ENCODE results near the gene TSEN34.
"Not testable (repeated sequence)": the region's sequence is repeated elsewhere in the genome, so short reads cannot be mapped to it uniquely, and the experiment has no call there.

TSEN34 gene

GRCh38 chr19:54169149-54169740, 21.9 kb upstream of the TSEN34 start:
- TF ChIP-seq CTCF (IDR thresholded peaks at IDR 0.05; ENCODE audit: control insufficient read depth, extremely low read depth, insufficient read depth) = no peak
- no peak for DNase-seq (ENCODE audit: low read depth)
- no peak overlapping the region for H3K4me3 ChIP-seq (ENCODE audit: low read depth, low read length)

- DNase-seq (ENCODE audit: low read depth) = not testable (repeated sequence)
- peak overlapping the region; percentile 93 for H3K4me3 ChIP-seq (ENCODE audit: low read depth, low read length)
Observed at GRCh38 chr19:54171736-54172431, 19.2 kb upstream of the TSEN34 start.

GRCh38 chr19:54172471-54173358, 18.4 kb upstream of the TSEN34 start, which contains the start of gene TMC4:
TMC4 (minus strand) TSS chr19:54173160; CDS start chr19:54173117, 43 bp downstream.
- peak; percentile 70 for DNase-seq (ENCODE audit: low read depth)
- H3K4me3 ChIP-seq (ENCODE audit: low read depth, low read length) = peak within 1 kb of the TSS; percentile 93

GRCh38 chr19:54173359-54173699, 17.8 kb upstream of the TSEN34 start:
- DNase-seq (ENCODE audit: low read depth) = no peak
- TF ChIP-seq CTCF (IDR thresholded peaks at IDR 0.05; ENCODE audit: control insufficient read depth, extremely low read depth, insufficient read depth) = no peak
- H3K4me3 ChIP-seq (ENCODE audit: low read depth, low read length) = peak overlapping the region; percentile 93

More at GRCh38 chr19:54172471-54173358, 18.4 kb upstream of the TSEN34 start, which contains the start of gene TMC4:
- TF ChIP-seq CTCF (IDR thresholded peaks at IDR 0.05; ENCODE audit: control insufficient read depth, extremely low read depth, insufficient read depth) = peak; percentile 35

- DNase-seq (ENCODE audit: low read depth) = no peak
- no peak overlapping the region for H3K4me3 ChIP-seq (ENCODE audit: low read depth, low read length)
- no peak for TF ChIP-seq CTCF (IDR thresholded peaks at IDR 0.05; ENCODE audit: control insufficient read depth, extremely low read depth, insufficient read depth)
Observed at GRCh38 chr19:54173951-54174834, 16.9 kb upstream of the TSEN34 start.

- no peak overlapping the region for H3K4me3 ChIP-seq (ENCODE audit: low read depth, low read length)
- TF ChIP-seq CTCF (IDR thresholded peaks at IDR 0.05; ENCODE audit: control insufficient read depth, extremely low read depth, insufficient read depth) = no peak
- DNase-seq (ENCODE audit: low read depth) = no peak
Observed at GRCh38 chr19:54178581-54179261, 12.4 kb upstream of the TSEN34 start.

All from LNCaP clone FGC (cell line).